K562 (cell line): ENCODE results near the gene GLIS2. TPM values are rescaled to one million over a fixed set of nuclear protein-coding genes. Genes with fewer than 3 reads are reported as not detected.
A peak's percentile ranks its signal among the peaks of the same experiment; 100 is the strongest.

ENCODE experiments used
- HDAC1 ChIP-seq, 2 experiments: fragments of 450-650 bp; IDR thresholded peaks; 2 replicates each; pipeline ENCODE4 v1.6.1; 2016 to 2017; ENCODE audit warnings: inconsistent platforms in 1 of 2, mild to moderate bottlenecking in 1 of 2, moderate library complexity in 1 of 2
- NCOA1 ChIP-seq: fragments of 450-650 bp; IDR thresholded peaks from 2 replicates; pipeline ENCODE4 v1.6.1; 2016; ENCODE audit warnings: low read depth
- SMARCE1 ChIP-seq: fragments of 450-650 bp; IDR thresholded peaks from 2 replicates; pipeline ENCODE4 v1.7.1; 2016; ENCODE audit warnings: mild to moderate bottlenecking
- TAF15 ChIP-seq: fragments of 200-400 bp; formaldehyde crosslinking; IDR thresholded peaks from 2 replicates; pipeline ENCODE4 v1.6.1; 2017; ENCODE audit warnings: mild to moderate bottlenecking, low read depth, low read length, moderate library complexity
- TEAD1 ChIP-seq, 2 experiments: fragments of 450-650 bp in 1 of 2; sonication (generic) in 1 of 2; formaldehyde crosslinking; IDR thresholded peaks; 2 replicates each; pipeline versions ENCODE4 v1.4.0 to v1.8.0; 2020 to 2022; ENCODE audit warnings: mild to moderate bottlenecking in 2 of 2, missing genetic modification reagents in 1 of 2
- TEAD4 ChIP-seq, 2 experiments: sonication (generic) in 1 of 2; formaldehyde crosslinking in 1 of 2; IDR thresholded peaks; 2 replicates each; pipeline versions ENCODE4 v1.6.1 to v1.8.0; 2012 to 2022; ENCODE audit warnings: borderline replicate concordance in 1 of 2, inconsistent platforms in 1 of 2, low read length in 1 of 2, mild to moderate bottlenecking in 1 of 2, missing genetic modification reagents in 1 of 2
- ZFX ChIP-seq: sonication (generic); formaldehyde crosslinking; IDR thresholded peaks from 2 replicates; pipeline ENCODE4 v1.8.0; 2022; ENCODE audit warnings: mild to moderate bottlenecking, missing genetic modification reagents, moderate library complexity
- ZNF121 ChIP-seq: sonication (generic); formaldehyde crosslinking; conservative IDR thresholded peaks from 2 replicates; pipeline ENCODE4 v1.8.0; 2022; ENCODE audit warnings: missing genetic modification reagents
- ZNF24 ChIP-seq: fragments of 450-650 bp; IDR thresholded peaks from 2 replicates; pipeline ENCODE4 v1.6.1; 2016
- ZNF696 ChIP-seq: fragments of 250-450 bp; sonication (Bioruptor Pico); conservative IDR thresholded peaks from 2 replicates; pipeline ENCODE4 v1.4.0; 2020; ENCODE audit warnings: mild to moderate bottlenecking, moderate library complexity
- polyA plus RNA-seq, 8 experiments: library from polyadenylated mRNA; depleted of rRNA in 4 of 8; stranded (reverse) in 5 of 8; unstranded in 3 of 8; fragments of >200 nt; fragmentation: Nextera tagmentation in 2 of 8; fragmentation: Illumina TruSeq in 1 of 8; extraction: Ambion mirVana in 2 of 8; extraction: Trizol in 1 of 8; gene quantifications; 2 replicates each; pipeline versions ENCODE4 v1.2.1 to v1.2.3, GENCODE V29; 2011 to 2014; ENCODE audit warnings: inconsistent platforms in 1 of 8, missing spikeins in 1 of 8
- total RNA-seq, 7 experiments: library from RNA; depleted of rRNA in 6 of 7; stranded (reverse); fragments of >200 nt in 6 of 7; fragmentation: Illumina TruSeq in 2 of 7; extraction: Trizol in 2 of 7; gene quantifications; 2 replicates each; pipeline versions ENCODE4 v1.2.1 to v1.2.3, GENCODE V29; 2011 to 2021; ENCODE audit warnings: low replicate concordance in 1 of 7
- TF ChIP-seq, protein P1 (sequence below): fragments of 200-800 bp; sonication (Bioruptor generic); IDR thresholded peaks from 2 replicates; pipeline ENCODE4 v1.6.1; 2016; ENCODE audit warnings: missing genetic modification characterization, missing compliant biosample characterization
- TF ChIP-seq, protein P2 (sequence below), 2 experiments: IDR thresholded peaks in 1 of 2; conservative IDR thresholded peaks in 1 of 2; 2 replicates each; pipeline ENCODE4 v1.6.1; 2016; ENCODE audit warnings: low read depth in 2 of 2, mild to moderate bottlenecking in 1 of 2, missing compliant biosample characterization in 1 of 2, missing genetic modification characterization in 1 of 2, moderate library complexity in 1 of 2
- TF ChIP-seq, protein P3 (sequence below): fragments of 450-650 bp; IDR thresholded peaks from 2 replicates; pipeline ENCODE4 v1.6.1; 2016; ENCODE audit warnings: borderline replicate concordance
- TF ChIP-seq, protein P4 (sequence below): conservative IDR thresholded peaks from 2 replicates; pipeline ENCODE4 v1.6.1; 2011; ENCODE audit warnings: low read depth, mild to moderate bottlenecking, low read length; ENCODE audit not compliant: control insufficient read depth

GLIS2 gene
- total and polyA plus RNA-seq, 9 of the 15 experiments (the other 6 are each of a cell fraction or from before 2014, with no cell fraction given), result 0.10 to 9.0 (median 0.57) TPM

DNA sequence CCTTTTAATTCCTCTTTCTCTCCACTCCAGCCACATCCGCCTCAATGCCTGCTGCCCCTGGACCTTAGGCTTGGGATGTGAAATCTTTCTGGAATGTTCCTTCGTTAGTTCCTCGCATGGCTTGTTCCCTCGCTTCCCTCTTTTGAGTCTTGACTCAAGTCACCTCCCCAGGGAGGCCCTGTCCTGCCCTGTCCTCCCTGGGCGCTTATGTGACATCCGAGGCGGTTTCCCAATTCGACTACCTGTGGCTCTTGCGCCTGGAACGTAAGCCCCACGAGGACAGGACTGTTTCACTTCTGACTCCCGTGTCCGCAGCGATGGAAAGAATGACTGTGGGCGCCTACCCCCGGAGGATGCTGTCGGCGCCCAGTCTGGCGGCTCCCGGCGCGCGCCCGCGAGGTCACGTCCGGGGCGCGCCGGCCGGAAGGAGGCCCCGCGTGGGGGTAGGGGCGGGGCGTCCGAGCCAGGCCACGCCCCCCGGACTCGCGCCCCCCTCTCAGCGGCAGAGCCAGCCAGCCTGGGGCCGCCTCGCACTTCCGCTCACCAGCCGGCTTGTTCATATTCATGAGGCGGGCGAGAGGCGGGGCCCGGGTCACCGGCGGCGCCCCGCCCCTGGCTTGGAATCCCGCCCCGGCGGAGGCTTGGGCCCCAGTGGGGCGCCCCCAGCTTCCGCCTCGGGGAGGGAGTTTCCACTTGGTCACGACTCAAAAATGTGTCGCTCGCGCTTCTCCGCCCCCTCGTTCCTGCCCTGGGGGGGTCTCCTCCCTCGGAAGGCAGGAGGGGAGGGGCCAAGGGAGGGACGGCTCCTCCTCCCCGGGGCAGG, 8.4 kb upstream of the GLIS2 start (continued):
- TF ChIP-seq, protein P1, sequence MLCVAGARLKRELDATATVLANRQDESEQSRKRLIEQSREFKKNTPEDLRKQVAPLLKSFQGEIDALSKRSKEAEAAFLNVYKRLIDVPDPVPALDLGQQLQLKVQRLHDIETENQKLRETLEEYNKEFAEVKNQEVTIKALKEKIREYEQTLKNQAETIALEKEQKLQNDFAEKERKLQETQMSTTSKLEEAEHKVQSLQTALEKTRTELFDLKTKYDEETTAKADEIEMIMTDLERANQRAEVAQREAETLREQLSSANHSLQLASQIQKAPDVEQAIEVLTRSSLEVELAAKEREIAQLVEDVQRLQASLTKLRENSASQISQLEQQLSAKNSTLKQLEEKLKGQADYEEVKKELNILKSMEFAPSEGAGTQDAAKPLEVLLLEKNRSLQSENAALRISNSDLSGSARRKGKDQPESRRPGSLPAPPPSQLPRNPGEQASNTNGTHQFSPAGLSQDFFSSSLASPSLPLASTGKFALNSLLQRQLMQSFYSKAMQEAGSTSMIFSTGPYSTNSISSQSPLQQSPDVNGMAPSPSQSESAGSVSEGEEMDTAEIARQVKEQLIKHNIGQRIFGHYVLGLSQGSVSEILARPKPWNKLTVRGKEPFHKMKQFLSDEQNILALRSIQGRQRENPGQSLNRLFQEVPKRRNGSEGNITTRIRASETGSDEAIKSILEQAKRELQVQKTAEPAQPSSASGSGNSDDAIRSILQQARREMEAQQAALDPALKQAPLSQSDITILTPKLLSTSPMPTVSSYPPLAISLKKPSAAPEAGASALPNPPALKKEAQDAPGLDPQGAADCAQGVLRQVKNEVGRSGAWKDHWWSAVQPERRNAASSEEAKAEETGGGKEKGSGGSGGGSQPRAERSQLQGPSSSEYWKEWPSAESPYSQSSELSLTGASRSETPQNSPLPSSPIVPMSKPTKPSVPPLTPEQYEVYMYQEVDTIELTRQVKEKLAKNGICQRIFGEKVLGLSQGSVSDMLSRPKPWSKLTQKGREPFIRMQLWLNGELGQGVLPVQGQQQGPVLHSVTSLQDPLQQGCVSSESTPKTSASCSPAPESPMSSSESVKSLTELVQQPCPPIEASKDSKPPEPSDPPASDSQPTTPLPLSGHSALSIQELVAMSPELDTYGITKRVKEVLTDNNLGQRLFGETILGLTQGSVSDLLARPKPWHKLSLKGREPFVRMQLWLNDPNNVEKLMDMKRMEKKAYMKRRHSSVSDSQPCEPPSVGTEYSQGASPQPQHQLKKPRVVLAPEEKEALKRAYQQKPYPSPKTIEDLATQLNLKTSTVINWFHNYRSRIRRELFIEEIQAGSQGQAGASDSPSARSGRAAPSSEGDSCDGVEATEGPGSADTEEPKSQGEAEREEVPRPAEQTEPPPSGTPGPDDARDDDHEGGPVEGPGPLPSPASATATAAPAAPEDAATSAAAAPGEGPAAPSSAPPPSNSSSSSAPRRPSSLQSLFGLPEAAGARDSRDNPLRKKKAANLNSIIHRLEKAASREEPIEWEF (CRISPR knock-in tag), result no peak
- TF ChIP-seq, protein P2, sequence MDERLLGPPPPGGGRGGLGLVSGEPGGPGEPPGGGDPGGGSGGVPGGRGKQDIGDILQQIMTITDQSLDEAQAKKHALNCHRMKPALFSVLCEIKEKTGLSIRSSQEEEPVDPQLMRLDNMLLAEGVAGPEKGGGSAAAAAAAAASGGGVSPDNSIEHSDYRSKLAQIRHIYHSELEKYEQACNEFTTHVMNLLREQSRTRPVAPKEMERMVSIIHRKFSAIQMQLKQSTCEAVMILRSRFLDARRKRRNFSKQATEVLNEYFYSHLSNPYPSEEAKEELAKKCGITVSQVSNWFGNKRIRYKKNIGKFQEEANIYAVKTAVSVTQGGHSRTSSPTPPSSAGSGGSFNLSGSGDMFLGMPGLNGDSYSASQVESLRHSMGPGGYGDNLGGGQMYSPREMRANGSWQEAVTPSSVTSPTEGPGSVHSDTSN (CRISPR knock-in tag; IDR thresholded peaks at IDR 0.05; ENCODE audit: low read depth), result no peak
- TF ChIP-seq, protein P2 (tag; conservative IDR thresholded peaks at IDR 0.05; ENCODE audit: low read depth), result no peak
- TF ChIP-seq TEAD1 (CRISPR knock-in tag; IDR thresholded peaks at IDR 0.05) (peak; percentile 83 to 95), TEAD4 (IDR thresholded peaks at IDR 0.05; ENCODE audit: low read length) (peak; percentile 54; the same call in 1 of the 2 replicates), TEAD4 (CRISPR knock-in tag; IDR thresholded peaks at IDR 0.05; ENCODE audit: borderline replicate concordance) (no peak), ZFX (CRISPR knock-in tag) (peak; percentile 70), TAF15 (no peak), ZNF24 (peak; percentile 73), ZNF696 (CRISPR knock-in tag) (no peak), SMARCE1 (peak; percentile 22; the same call in 1 of the 2 replicates), NCOA1 (0 out of 2 replicates have a peak, but pooled peaks have one; percentile 32), ZNF121 (CRISPR knock-in tag) (no peak), HDAC1 (IDR thresholded peaks at IDR 0.05) (peak in 1 of 2 experiments; percentile 71; a peak in 2 of 4 replicates)
- TF ChIP-seq, protein P3, sequence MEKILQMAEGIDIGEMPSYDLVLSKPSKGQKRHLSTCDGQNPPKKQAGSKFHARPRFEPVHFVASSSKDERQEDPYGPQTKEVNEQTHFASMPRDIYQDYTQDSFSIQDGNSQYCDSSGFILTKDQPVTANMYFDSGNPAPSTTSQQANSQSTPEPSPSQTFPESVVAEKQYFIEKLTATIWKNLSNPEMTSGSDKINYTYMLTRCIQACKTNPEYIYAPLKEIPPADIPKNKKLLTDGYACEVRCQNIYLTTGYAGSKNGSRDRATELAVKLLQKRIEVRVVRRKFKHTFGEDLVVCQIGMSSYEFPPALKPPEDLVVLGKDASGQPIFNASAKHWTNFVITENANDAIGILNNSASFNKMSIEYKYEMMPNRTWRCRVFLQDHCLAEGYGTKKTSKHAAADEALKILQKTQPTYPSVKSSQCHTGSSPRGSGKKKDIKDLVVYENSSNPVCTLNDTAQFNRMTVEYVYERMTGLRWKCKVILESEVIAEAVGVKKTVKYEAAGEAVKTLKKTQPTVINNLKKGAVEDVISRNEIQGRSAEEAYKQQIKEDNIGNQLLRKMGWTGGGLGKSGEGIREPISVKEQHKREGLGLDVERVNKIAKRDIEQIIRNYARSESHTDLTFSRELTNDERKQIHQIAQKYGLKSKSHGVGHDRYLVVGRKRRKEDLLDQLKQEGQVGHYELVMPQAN, result peak; percentile 67
- TF ChIP-seq, protein P4, sequence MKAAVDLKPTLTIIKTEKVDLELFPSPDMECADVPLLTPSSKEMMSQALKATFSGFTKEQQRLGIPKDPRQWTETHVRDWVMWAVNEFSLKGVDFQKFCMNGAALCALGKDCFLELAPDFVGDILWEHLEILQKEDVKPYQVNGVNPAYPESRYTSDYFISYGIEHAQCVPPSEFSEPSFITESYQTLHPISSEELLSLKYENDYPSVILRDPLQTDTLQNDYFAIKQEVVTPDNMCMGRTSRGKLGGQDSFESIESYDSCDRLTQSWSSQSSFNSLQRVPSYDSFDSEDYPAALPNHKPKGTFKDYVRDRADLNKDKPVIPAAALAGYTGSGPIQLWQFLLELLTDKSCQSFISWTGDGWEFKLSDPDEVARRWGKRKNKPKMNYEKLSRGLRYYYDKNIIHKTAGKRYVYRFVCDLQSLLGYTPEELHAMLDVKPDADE, result peak; percentile 31; the same call in 1 of the 2 replicates
